HepG2 (cell line): ENCODE results near the gene SEC63. TPM values are rescaled to one million over a fixed set of nuclear protein-coding genes. Genes with fewer than 3 reads are reported as not detected.

Source experiments
- GPN1 ChIP-seq: sonication (generic); formaldehyde crosslinking; IDR thresholded peaks from 2 replicates; pipeline ENCODE4 v1.5.1; 2020; ENCODE audit warnings: missing genetic modification reagents, borderline replicate concordance
- HMGXB4 ChIP-seq, 2 experiments: sonication (generic) in 1 of 2; formaldehyde crosslinking in 1 of 2; IDR thresholded peaks; 2 replicates each; pipeline versions ENCODE4 v1.4.0 to v1.6.1; 2018 to 2020; ENCODE audit warnings: missing genetic modification reagents in 2 of 2, borderline replicate concordance in 1 of 2, low read depth in 1 of 2, mild to moderate bottlenecking in 1 of 2, missing biosample characterization in 1 of 2
- KLF11 ChIP-seq: IDR thresholded peaks from 2 replicates; pipeline ENCODE4 v1.6.1; 2016; ENCODE audit warnings: missing compliant biosample characterization
- MBNL3 ChIP-seq: fragments of 250-450 bp; sonication (Bioruptor Pico); conservative IDR thresholded peaks from 2 replicates; pipeline ENCODE4 v1.8.0; 2022; ENCODE audit warnings: mild to moderate bottlenecking, inconsistent platforms
- MEF2D ChIP-seq: sonication (generic); formaldehyde crosslinking; IDR thresholded peaks from 2 replicates; pipeline ENCODE4 v1.5.1; 2020; ENCODE audit warnings: mild to moderate bottlenecking, missing genetic modification reagents
- NAIF1 ChIP-seq: sonication (generic); formaldehyde crosslinking; IDR thresholded peaks from 2 replicates; pipeline ENCODE4 v1.5.0; 2020; ENCODE audit warnings: mild to moderate bottlenecking, missing genetic modification reagents, borderline replicate concordance
- NCOA5 ChIP-seq: sonication (generic); formaldehyde crosslinking; IDR thresholded peaks from 2 replicates; pipeline ENCODE4 v1.4.0; 2020; ENCODE audit warnings: missing genetic modification reagents
- ZBTB2 ChIP-seq: sonication (generic); formaldehyde crosslinking; IDR thresholded peaks from 2 replicates; pipeline ENCODE4 v1.8.0; 2022; ENCODE audit warnings: low read depth, missing genetic modification reagents
- ZBTB7A ChIP-seq: sonication (generic); formaldehyde crosslinking; IDR thresholded peaks from 2 replicates; pipeline ENCODE4 v1.8.0; 2022; ENCODE audit warnings: mild to moderate bottlenecking, missing genetic modification reagents
- ZFP36 ChIP-seq: fragments of 150-350 bp; IDR thresholded peaks from 2 replicates; pipeline ENCODE4 v1.6.1; 2018; ENCODE audit warnings: borderline replicate concordance, low read length, low read depth; ENCODE audit not compliant: partially characterized antibody
- ZFP41 ChIP-seq: sonication (generic); formaldehyde crosslinking; IDR thresholded peaks from 2 replicates; pipeline ENCODE4 v1.4.0; 2020; ENCODE audit warnings: mild to moderate bottlenecking, missing genetic modification reagents, borderline replicate concordance
- ZFP90 ChIP-seq: sonication (generic); formaldehyde crosslinking; IDR thresholded peaks from 2 replicates; pipeline ENCODE4 v1.8.0; 2022; ENCODE audit warnings: missing genetic modification reagents, mild to moderate bottlenecking, inconsistent platforms, borderline replicate concordance
- ZNF143 ChIP-seq: sonication (generic); formaldehyde crosslinking; IDR thresholded peaks from 2 replicates; pipeline ENCODE4 v1.4.0; 2020; ENCODE audit warnings: missing genetic modification reagents
- ZNF251 ChIP-seq: sonication (generic); formaldehyde crosslinking; IDR thresholded peaks from 2 replicates; pipeline ENCODE4 v1.9.0; 2021; ENCODE audit warnings: mild to moderate bottlenecking, missing genetic modification reagents
- ZNF264 ChIP-seq: sonication (generic); formaldehyde crosslinking; IDR thresholded peaks from 2 replicates; pipeline ENCODE4 v1.4.0; 2020; ENCODE audit warnings: missing genetic modification reagents
- ZNF558 ChIP-seq: sonication (generic); formaldehyde crosslinking; IDR thresholded peaks from 2 replicates; pipeline ENCODE4 v1.9.0; 2022; ENCODE audit warnings: mild to moderate bottlenecking, missing genetic modification reagents, borderline replicate concordance
- ZNF644 ChIP-seq: IDR thresholded peaks from 2 replicates; pipeline ENCODE4 v1.6.1; 2016; ENCODE audit warnings: low read depth
- polyA plus RNA-seq, 8 experiments: library from polyadenylated mRNA; depleted of rRNA in 3 of 8; stranded (reverse) in 7 of 8; unstranded in 1 of 8; fragments of >200 nt; fragmentation: Illumina TruSeq in 4 of 8; extraction: Trizol in 4 of 8; gene quantifications; 2 replicates each; pipeline versions ENCODE4 v1.2.1 to v1.2.3, GENCODE V29; 2011 to 2016; ENCODE audit warnings: low read depth in 4 of 8, missing spikeins in 1 of 8, mixed read lengths in 1 of 8; ENCODE audit not compliant: insufficient read depth in 1 of 8
- total RNA-seq, 5 experiments: library from RNA; depleted of rRNA; stranded (reverse); fragments of >200 nt; fragmentation: Illumina TruSeq; extraction: Trizol; gene quantifications; 2 replicates each; pipeline ENCODE4 v1.2.3, GENCODE V29; 2016; ENCODE audit warnings: low read depth in 1 of 5
- TF ChIP-seq, protein P1 (sequence below): sonication (generic); formaldehyde crosslinking; IDR thresholded peaks from 2 replicates; pipeline ENCODE4 v1.4.0; 2020; ENCODE audit warnings: missing genetic modification reagents
- TF ChIP-seq, protein P2 (sequence below): sonication (generic); formaldehyde crosslinking; IDR thresholded peaks from 2 replicates; pipeline ENCODE4 v1.4.0; 2020; ENCODE audit warnings: mild to moderate bottlenecking, missing genetic modification reagents
- TF ChIP-seq, protein P3 (sequence below): sonication (generic); formaldehyde crosslinking; IDR thresholded peaks from 2 replicates; pipeline ENCODE4 v1.8.0; 2022; ENCODE audit warnings: mild to moderate bottlenecking, missing genetic modification reagents, moderate library complexity

The SEC63 gene
- total and polyA plus RNA-seq, 2 of the 13 experiments (the other 11 are each of a cell fraction or from before 2014, with no cell fraction given), result 20.2 to 45.9 TPM

GRCh38 chr6:107957909-107958688 lies at the start of gene SEC63 (continued):
- TF ChIP-seq, protein P1, sequence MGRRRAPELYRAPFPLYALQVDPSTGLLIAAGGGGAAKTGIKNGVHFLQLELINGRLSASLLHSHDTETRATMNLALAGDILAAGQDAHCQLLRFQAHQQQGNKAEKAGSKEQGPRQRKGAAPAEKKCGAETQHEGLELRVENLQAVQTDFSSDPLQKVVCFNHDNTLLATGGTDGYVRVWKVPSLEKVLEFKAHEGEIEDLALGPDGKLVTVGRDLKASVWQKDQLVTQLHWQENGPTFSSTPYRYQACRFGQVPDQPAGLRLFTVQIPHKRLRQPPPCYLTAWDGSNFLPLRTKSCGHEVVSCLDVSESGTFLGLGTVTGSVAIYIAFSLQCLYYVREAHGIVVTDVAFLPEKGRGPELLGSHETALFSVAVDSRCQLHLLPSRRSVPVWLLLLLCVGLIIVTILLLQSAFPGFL (CRISPR knock-in tag), result no peak
- TF ChIP-seq ZNF644 (CRISPR knock-in tag) (no peak), NAIF1 (CRISPR knock-in tag) (peak; percentile 73; the same call in 1 of the 2 replicates), NCOA5 (CRISPR knock-in tag) (no peak), ZNF264 (no peak), ZNF143 (CRISPR knock-in tag) (peak; percentile 19; the same call in 1 of the 2 replicates), HMGXB4 (CRISPR knock-in tag; IDR thresholded peaks at IDR 0.05; ENCODE audit: borderline replicate concordance in 1 of 2, low read depth in 1 of 2) (peak in 1 of 2 experiments; percentile 71; a peak in 2 of 4 replicates), MEF2D (no peak), ZFP90 (CRISPR knock-in tag) (no peak), MBNL3 (no peak), KLF11 (CRISPR knock-in tag) (no peak), ZBTB7A (peak; percentile 35; the same call in 1 of the 2 replicates), ZBTB2 (peak; percentile 74; the same call in 1 of the 2 replicates), ZNF558 (CRISPR knock-in tag) (no peak; the same call in 1 of the 2 replicates), ZNF251 (CRISPR knock-in tag) (0 out of 2 replicates have a peak, but pooled peaks have one; percentile 77), ZFP36 (no peak), GPN1 (CRISPR knock-in tag) (no peak), ZFP41 (CRISPR knock-in tag) (no peak)
- TF ChIP-seq, protein P2, sequence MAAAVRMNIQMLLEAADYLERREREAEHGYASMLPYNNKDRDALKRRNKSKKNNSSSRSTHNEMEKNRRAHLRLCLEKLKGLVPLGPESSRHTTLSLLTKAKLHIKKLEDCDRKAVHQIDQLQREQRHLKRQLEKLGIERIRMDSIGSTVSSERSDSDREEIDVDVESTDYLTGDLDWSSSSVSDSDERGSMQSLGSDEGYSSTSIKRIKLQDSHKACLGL, result peak; percentile 41
- TF ChIP-seq, protein P3, sequence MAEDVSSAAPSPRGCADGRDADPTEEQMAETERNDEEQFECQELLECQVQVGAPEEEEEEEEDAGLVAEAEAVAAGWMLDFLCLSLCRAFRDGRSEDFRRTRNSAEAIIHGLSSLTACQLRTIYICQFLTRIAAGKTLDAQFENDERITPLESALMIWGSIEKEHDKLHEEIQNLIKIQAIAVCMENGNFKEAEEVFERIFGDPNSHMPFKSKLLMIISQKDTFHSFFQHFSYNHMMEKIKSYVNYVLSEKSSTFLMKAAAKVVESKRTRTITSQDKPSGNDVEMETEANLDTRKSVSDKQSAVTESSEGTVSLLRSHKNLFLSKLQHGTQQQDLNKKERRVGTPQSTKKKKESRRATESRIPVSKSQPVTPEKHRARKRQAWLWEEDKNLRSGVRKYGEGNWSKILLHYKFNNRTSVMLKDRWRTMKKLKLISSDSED (CRISPR knock-in tag), result no peak
